ENCODE results near the gene RTN4.
"Not testable (repeated sequence)": the region's sequence is repeated elsewhere in the genome, so short reads cannot be mapped to it uniquely, and the experiment has no call there.

RTN4 gene

DNA sequence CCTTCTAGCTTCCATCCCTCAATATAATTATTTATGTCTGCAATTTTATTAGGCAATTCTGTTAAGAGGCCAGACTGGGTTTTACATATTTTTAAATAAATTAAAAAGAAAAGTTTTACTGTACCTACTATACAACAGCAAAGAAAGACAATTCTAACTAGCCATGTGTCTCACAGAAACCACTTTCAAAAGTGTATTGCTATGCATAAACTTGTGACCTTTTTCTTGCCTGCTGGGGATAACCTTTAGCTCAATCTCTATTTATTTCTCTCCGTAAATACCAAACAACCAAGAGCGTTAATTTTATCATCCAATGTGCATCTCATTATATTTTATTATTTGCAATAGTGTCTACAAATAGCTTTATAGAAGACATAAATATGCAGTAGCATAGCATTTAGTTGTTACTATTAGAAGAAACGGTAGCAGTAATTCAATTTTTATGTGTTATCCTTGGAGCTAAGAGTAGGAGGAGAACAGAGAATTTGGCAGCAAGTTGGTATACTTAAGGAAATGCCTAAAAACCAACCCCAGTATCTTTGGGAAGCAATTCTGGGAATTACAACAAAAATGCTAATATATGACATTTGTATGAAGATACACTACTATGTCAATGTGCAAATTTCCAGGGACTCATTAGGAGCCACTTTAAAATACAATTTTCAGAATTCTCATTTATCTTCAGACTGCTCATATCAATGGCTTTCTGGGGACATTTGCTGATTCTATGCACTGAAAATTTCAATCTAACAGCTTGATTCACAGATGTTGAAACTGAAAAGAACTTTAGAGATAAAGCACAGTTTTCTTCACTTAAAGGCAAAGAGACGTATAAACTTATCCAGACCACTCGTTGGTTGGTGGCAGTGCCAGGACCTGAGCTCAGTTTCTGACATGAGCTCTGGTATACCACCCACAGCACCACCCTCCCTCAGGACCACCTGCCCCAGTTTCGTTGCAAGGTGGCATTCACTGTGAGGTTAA is 23.0 kb upstream of the RTN4 start:
- no peak for DNase-seq (ENCODE audit: low spot score)

DNA sequence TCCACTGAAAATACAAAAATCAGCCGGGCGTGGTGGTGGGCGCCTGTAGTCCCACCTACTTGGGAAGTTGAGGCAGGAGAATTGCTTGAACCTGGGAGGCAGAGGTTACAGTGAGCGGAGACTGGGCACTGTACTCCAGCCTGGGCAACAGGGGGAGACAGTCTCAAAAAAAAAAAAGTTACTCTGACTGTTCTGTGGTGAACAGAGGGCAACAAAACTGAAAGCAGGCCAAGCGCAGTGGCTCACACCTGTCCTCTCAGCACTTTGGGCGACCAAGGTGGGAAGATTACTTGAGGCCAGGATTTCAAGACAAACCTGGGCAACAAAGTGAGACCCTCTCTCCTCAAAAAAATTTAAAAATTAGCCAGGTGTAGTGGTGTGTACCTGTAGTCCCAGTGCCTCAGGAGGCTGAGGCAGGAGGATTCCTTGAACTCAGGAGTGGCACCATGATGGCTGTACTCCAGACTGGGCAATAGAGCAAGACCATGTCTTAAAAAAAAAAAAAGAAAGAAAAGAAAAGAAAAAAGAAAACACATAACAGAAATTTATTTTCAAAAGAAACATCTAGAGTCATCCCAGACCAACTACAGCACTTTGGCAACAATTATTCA is 13.6 kb upstream of the RTN4 start:
- no peak for DNase-seq (ENCODE audit: low spot score)

DNA sequence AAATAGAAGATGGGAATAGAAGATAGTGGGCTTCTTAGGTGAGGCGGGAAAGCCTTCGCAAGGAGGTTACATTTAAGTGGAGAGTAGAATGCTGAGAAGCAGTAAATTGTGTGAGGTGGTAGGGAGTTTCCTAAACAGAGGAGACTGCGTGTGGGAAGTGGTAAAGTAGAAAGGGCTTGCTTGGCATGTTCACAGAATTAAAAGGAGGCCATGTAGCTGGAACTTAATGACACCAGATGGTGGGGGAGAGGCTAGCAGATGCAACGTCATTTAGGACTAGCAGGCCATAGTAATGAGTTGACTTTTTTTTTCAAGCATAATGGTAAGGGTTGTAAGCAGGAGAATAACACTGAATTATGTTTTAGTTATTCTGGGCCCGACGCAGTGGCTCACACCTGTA is 13.0 kb upstream of the RTN4 start:
- DNase-seq (ENCODE audit: low spot score) = peak; percentile 11

DNA sequence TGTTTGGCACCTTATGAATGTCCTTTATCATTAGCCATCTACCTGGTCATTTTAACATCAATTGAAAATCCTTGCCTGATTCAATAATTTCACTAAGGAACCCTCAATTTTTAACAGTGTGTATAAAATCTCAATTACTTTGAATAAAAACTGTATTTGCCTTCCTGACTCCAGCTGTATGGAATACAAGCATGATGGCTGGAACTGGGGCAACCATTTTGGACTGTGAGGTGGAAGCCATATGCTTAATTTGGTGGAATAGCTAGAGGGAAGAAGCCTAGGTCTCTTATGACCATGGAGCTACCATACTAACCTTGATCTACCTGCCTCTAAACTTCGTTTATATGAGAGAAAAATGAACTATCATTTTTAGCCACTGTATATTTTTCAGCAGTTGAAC is 12.5 kb upstream of the RTN4 start:
- no peak for DNase-seq (ENCODE audit: low spot score)

DNA sequence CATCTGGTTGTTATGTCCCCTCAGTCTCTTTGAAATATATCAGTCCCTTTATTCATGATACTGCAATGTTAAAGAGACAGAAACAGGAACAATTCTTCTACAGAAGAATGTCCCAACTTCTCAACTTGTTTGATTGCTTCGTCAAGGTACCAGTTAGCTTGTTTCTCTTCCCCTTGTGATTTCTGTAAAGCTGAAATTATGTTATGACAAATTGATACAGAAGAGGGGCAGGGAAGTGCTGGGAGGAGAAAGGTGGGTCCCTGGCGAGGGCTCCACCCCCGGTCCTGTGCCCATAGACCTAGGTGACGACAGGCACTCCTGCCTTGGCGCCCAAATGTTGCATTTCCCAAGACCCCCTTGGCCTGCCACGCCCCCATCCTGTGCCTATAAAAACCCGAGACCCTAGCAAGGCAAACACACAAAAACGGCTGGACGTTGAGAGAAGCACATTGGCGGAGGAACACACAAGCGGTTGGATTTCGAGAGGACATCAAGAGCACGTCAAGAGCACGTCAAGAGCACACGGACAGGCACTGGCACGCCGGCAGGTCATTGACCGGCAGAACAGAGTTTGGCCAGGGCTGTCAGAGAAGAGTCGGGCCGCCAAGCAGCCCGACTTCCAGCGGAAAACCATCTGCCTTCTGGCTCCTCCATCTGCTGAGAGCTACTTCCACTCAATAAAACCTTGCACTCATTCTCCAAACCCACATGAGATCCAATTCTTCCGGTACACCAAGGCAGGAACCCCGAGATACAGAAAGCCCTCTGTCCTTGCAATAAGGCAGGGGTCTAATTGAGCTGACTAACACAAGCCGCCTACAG is 11.5 kb upstream of the RTN4 start:
- DNase-seq (ENCODE audit: low spot score) = no peak

DNA sequence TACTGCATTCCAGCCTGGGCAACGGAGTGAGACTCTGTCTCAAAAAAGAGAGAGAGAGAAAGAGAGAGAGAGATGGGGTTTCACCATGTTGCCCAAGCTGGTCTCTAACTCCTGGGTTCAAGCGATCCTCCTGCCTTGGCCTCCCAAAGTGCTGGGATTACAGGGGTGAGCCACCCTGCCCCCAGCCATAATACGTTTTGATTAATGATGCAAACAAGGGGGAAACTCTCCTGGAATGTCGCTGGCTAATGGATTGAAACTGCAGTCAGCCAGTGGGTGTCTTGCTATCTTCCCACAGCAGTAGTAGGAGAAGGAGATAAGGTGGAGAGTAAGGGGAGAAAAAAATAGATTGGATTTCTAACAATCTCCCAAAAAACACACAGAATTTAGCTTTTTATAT is 9.5 kb upstream of the RTN4 start:
- DNase-seq (ENCODE audit: low spot score) = no peak

DNA sequence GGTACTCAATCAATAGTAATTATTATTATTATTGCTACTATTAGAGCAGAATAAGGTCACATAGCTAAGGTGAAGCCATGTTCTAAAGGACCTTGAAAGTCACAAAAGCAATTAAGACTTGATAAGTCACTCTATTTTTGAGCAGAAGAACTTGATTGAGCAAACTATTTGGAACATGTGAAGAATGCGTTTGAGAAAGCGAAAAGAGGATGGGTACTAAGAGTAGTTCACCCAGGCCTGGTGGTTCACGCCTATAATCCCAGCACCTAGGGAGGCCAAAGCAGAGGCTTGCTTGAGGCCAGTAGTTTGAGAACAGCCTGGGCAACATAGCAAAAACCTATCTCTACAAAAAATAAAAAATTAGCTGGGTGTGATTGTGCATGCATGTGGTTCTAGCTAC is 7.2 kb upstream of the RTN4 start:
- no peak for DNase-seq (ENCODE audit: low spot score)

DNA sequence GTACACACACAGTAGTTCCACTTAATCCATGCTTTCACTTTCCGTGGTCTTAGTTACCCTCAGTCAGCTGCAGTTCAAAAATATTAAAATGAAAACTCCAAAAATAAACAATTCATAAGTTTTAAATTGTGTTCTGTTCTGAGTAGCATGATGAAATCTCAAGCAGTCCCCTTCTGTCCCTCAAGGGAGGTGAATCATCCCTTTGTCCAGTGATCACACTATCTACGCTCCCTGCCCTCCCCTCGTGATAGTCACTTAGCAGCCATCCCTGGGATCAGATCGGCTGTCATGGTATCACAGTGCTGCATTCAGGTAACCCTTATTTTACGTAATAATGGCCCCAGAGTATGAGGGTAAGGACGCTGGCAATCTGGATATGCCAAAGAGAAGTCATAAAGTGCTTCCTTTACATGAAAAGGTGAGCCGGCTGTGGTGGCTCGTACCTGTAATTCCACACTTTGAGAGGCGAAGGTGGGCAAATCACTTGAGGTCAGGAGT is 5.8 kb upstream of the RTN4 start:
- no peak for DNase-seq (ENCODE audit: low spot score)

DNA sequence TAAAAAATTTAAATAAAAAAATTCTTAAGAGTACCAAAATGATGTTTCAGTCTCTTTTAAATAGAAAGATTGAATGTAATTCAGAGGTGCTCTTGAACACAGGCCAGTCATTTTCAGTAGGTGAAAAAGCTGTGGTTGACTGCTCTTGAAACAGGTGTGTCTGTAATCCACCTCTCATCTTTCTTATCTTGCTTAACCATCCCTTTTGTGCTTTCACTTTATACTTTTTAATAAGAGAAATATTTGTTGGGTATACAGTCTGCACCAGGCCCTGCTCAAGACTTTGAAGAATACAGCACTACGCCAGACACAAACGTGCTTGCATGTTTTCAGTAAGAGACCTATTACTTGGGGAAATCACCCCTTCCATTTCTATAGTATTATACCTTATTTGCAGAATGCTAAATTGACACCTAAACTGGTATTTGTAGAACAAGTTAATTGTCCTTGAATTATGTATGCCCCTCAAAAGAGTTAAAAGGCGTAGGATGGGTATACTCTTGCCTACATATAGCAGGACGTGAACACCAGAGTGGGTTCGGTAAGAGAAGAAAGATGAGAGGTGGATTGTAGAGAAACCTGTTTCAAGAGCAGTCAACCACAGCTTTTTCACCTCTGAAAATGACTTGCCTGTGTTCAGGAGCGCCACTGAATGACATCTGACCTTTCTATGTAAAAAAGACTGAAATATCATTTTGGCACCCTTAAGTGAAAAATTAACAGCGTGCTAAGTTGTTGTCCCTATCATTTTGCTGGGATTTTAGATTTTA is 4.0 kb upstream of the RTN4 start:
- DNase-seq (ENCODE audit: low spot score) = peak; percentile 21

DNA sequence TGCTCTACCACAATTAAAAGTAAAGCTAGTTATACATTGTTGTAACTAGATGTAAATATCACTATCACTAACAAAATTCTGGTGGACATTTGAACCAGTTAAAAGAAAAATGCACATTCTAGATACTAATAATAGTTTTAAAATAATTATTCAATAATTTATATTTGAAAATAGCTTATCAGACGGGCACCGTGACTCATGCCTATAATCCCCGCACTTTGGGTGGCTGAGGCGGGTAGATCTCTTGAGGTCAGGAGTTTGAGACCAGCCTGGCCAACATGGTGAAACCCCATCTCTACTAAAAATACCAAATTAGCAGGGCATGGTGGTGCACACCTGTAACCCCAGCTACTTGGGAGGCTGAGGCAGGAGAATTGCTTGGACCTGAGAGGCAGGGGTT is 3.0 kb upstream of the RTN4 start:
- not testable (repeated sequence) for DNase-seq (ENCODE audit: low spot score)

DNA sequence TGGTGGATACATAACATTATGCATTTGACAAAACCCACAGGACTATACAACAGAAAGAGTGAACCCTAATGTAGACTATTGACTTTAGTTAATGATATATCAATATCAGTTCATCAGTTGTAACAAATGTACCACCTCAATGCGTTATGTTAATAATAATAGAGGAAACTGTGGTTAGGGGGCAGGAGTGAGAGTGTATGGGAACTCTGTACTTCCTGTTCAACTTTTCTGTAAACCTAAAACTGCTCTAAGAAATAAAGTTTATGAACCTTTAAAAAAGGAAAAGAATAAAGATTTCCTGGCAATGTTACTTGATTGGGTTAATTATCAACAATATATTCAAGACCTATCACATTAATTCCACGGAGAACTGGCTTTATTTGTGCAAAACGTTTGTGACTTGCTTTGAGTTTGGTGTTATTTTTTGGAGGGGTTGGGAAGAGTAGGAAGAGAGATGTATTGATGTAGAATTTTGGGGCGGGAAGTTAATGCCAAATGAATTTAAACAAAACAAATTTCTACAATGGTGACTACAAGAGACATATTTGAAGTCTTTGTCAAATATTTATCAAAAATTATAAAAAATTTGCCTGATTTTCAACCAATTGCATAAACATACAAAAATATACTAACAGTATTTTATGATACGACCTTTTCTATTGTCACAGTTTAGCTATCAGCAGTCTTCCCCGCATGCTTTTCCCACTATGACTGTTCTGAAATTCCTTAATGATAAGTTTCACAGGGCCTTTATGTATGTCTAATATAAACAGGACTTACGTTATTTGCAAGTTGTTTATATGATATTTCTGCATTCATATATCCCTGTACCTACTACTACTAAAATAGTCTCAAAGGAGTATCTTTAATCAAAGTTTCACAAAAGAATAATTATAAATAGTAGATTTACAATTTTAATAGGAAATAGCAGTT is 2.1 kb upstream of the RTN4 start:
- DNase-seq (ENCODE audit: low spot score) = no peak

DNA sequence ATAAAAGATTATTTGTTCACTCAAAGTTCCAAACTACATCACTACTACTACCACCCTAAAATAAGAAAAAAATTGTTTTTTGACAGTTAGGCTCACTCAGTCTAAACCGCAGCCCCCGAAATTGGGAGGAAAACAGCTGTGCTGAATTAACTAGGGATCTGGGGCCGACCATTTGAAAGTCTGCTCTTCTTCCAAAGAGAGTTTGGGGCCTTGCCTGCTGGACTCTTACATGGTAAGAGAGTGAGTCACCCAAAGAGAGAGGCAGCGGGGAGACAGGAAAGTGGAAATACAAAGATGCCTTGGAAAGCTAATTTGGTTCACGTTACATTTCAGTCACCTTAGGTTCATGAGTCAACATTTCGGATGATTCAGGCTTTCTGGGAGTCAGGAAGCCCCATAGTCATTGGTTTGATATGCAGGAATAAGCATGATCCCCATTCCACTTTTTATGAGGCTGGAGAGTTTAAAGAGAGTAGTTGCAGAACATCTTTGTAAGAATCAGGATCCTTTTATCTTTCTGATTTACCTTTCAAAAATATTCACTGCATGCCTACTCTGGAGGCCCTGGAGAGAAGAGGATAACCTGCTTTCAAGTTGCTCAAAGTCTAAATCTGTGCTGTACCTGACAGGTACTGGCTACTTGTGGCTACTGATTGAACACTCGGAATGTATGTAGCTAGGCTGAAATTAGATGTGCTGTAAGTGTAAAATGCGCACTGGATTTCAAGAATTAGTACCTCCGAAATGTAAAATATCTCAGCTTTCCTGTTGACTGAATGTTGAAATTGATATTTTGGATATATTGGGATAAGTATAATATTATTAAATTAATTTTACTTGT is 995 bp upstream of the RTN4 start:
- peak; percentile 32 for DNase-seq (ENCODE audit: low spot score)

DNA sequence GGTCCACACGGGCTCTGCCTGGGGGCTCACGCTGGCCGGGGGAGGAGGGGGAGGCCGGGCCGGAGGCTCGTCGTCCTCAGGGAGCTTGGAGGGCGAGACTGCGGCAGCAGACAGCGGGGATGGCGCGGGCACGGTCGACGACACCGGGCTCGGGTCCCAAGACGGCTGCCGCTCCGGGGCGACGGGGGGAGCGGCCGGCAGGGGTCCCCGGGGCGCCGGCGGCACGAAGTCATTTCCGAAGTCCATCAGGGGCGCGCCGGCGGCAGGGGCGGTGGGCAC is 491 bp downstream of the RTN4 start:
- no peak for DNase-seq (ENCODE audit: low spot score)

DNA sequence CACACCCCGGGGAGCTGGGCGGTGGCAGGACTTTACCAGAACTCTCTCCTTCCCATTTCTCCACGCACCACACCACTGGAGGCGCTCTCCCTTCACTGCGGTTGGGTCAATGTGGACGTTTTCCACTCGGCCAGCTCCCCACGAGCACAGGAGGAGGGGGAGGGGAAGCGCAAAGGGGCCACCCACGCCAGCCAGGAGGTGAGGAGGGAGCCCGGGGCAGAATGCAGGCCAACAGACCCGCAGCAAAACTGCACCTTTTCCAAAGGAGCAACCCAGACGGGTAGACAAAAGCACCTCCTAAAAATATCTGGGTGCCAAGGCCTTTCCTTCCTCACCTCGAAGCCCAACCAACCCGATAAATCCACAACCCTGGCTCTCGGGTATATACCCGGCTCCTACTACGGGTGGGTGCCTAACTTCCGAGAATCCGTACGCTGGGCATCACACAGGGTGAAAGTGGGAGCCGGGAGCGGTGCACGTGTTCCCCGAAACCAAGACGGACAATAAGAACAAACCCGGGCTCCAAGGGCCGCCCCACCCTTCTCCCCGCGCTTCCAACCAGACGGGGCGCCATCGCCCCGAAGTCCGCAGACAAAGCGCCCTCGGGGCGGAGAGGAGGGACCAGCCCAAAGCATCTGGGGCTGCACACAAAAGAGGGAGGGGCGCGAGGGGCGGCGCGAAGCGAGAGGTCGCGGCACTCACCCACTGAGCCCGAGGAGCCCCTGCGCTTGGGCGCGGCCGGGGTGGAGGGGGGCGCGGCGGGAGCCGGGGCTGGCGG is 1.0 kb downstream of the RTN4 start:
- peak; percentile 54 for DNase-seq (ENCODE audit: low spot score)

DNA sequence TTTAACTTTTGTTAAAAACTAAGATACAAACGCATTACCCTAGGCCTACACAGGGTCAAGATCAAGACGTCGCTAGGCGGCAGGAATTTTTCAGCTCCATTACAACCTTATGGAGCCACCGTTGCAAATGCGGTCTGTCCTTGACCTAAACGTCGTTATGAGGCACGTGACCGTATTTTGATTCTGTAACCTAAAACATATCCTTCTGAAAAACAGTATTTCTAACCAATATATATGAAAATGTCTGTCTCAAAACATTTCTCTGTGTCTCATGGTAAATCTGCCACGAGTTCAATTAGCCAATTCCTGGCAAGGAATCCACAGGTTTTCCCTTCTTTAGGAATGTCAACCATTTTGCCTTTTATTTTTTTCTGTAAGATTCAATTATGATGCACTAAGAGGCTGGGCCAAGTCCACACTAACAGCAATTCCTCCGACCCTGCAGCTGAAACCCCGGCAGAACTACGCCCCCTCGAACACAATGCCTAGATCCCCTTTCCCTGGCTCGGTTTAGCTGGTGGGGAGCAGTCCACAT is 1.7 kb downstream of the RTN4 start:
- DNase-seq (ENCODE audit: low spot score) = no peak

DNA sequence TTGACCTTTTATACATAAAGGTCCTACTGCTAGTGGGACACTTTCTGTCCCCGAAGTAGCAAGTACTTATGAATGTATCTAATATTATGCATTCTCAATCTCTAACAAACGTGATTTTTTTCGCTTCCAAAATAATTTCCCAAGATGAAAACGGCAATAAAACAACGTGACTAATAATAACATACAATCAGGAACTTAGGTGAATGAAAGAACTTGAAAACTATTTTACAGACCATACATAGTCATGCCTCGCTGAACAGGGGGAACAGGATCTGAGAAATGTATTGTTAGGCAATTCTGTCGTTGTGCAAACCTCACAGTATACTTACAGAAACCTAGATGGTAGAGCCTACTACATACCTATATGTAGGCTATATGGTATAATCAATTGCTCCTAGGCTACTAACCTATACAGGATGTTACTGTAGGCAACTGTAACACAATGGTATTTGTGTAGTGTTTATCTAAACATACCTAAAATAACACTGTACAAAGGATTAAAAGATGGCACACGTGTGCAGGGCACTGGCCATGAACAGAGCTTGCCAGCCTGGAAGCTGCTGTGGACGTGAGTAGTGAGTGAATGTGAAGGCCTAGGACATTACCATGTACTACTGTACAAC is 2.5 kb downstream of the RTN4 start:
- no peak for DNase-seq (ENCODE audit: low spot score)

DNA sequence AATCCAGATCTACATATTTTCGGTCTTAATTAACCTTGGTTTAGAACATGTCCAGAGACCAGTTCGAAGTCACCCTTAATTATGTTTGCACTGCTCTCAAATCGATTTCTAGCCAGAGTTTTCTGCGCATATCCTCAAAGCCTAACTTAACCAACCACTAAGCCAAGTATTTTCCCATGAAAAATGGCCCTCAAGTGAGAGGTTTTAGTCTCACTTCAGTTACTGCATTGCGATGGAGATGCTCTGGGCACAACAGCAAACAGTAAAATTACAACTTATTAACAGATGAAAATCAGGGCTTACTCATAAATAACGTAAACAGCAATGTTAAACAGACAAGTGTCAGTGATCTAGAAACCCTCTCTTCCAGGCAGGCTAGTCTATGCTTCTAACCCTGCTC is 4.5 kb downstream of the RTN4 start:
- no peak for DNase-seq (ENCODE audit: low spot score)

DNA sequence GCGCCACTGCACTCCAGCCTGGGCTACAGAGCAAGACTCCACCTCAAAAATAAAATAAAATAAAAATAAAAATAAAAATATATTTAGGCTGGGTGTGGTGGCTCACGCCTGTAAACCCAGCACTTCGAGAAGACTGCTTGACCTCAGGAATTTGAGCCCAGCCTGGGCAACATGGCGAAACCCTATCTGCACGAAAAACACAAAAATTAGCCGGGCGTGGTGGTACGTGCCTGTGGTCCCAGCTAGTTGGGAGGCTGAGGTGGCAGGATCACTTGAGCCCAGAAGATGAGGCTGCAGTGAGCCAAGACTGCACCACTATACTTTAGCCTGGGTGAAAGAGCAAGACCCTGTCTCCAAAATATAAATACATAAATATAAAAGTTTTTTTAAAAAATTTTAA is 6.4 kb downstream of the RTN4 start:
- DNase-seq (ENCODE audit: low spot score) = no peak

Data from CD4-positive, alpha-beta T cell treated with Interleukin-15 for 4 hours (primary cell).